GM12878 (cell line): Measurements from ENCODE around the gene LSM10. TPM values are rescaled to one million over a fixed set of nuclear protein-coding genes. Genes with fewer than 3 reads are reported as not detected.

Source experiments
- CREM ChIP-seq: IDR thresholded peaks from 2 replicates; pipeline ENCODE4 v1.6.1; 2014; ENCODE audit warnings: antibody characterized with exemption, low read depth
- DPF2 ChIP-seq: fragments of 450-650 bp; IDR thresholded peaks from 2 replicates; pipeline ENCODE4 v1.6.1; 2017; ENCODE audit warnings: mild to moderate bottlenecking
- EP300 ChIP-seq, 2 experiments: fragments of 150-350 bp in 1 of 2; IDR thresholded peaks; 2 replicates each; pipeline ENCODE4 v1.6.1; 2011 to 2012; ENCODE audit warnings: low read depth in 2 of 2, low read length in 2 of 2, borderline replicate concordance in 1 of 2, improper control_type of control experiment in 1 of 2, inconsistent platforms in 1 of 2; ENCODE audit not compliant: control insufficient read depth in 1 of 2
- MTA2 ChIP-seq: fragments of 450-650 bp; IDR thresholded peaks from 2 replicates; pipeline ENCODE4 v1.6.1; 2016; ENCODE audit warnings: low read depth, mild to moderate bottlenecking, moderate library complexity
- MYB ChIP-seq: fragments of 150-350 bp; IDR thresholded peaks from 2 replicates; pipeline ENCODE4 v1.6.1; 2014; ENCODE audit warnings: mild to moderate bottlenecking, low read depth, low read length, borderline replicate concordance
- SIN3A ChIP-seq: IDR thresholded peaks from 2 replicates; pipeline ENCODE4 v1.6.1; 2012; ENCODE audit warnings: low read depth, low read length, improper control_type of control experiment
- ZBTB40 ChIP-seq: fragments of 450-650 bp; IDR thresholded peaks from 2 replicates; pipeline ENCODE4 v1.6.1; 2016; ENCODE audit warnings: mild to moderate bottlenecking, moderate library complexity, borderline replicate concordance
- ZNF687 ChIP-seq: fragments of 450-650 bp; IDR thresholded peaks from 2 replicates; pipeline ENCODE4 v1.6.1; 2017; ENCODE audit warnings: mild to moderate bottlenecking, moderate library complexity
- polyA plus RNA-seq, 11 experiments: library from polyadenylated mRNA; depleted of rRNA in 4 of 11; unstranded in 6 of 11; stranded (reverse) in 5 of 11; fragments of >200 nt; fragmentation: Nextera tagmentation in 4 of 11; fragmentation: Illumina TruSeq in 1 of 11; extraction: Ambion mirVana in 4 of 11; extraction: Trizol in 1 of 11; gene quantifications; 1 replicate in 1 of 11; 2 replicates in 10 of 11; pipeline versions ENCODE4 v1.2.1 to v1.2.3, GENCODE V29; 2011 to 2016; ENCODE audit warnings: inconsistent platforms in 2 of 11, missing spikeins in 2 of 11, low read depth in 1 of 11
- total RNA-seq, 4 experiments: library from RNA; depleted of rRNA in 3 of 4; stranded (reverse); fragments of >200 nt in 3 of 4; fragmentation: Illumina TruSeq in 1 of 4; extraction: Trizol in 1 of 4; gene quantifications; 2 replicates each; pipeline versions ENCODE4 v1.2.1 to v1.2.3, GENCODE V29; 2013 to 2021

LSM10 gene
- total and polyA plus RNA-seq, 10 of the 15 experiments (the other 5 are each of a cell fraction or from before 2014, with no cell fraction given), result 13.1 to 103 (median 57.5) TPM

GRCh38 chr1:36385410-36386264 is 12.1 kb downstream of the LSM10 start, which contains the start of gene STK40 (continued):
- TF ChIP-seq ZBTB40 (peak; percentile 74; the same call in 1 of the 2 replicates), CREM (peak; percentile 88), SIN3A (peak; percentile 36; the same call in 1 of the 2 replicates), DPF2 (0 out of 2 replicates have a peak, but pooled peaks have one; percentile 3), MTA2 (no peak), MYB (no peak), ZNF687 (0 out of 2 replicates have a peak, but pooled peaks have one; percentile 25), EP300 (IDR thresholded peaks at IDR 0.05; ENCODE audit: borderline replicate concordance in 1 of 2, control insufficient read depth in 1 of 2, low read depth in 2 of 2, low read length in 2 of 2) (no peak)
